NCI-H146 treated with DMSO at 0.1 percent for 48 hours (cell line): Measurements from ENCODE around the gene NFIL3.
"Not testable (repeated sequence)": the region's sequence is repeated elsewhere in the genome, so short reads cannot be mapped to it uniquely, and the experiment has no call there.

Experiments used
- DNase-seq: peaks from one replicate; lab custom pipeline; 2025; ENCODE audit not compliant: unreplicated experiment; lab: John Stamatoyannopoulos, UW

The NFIL3 gene

DNA sequence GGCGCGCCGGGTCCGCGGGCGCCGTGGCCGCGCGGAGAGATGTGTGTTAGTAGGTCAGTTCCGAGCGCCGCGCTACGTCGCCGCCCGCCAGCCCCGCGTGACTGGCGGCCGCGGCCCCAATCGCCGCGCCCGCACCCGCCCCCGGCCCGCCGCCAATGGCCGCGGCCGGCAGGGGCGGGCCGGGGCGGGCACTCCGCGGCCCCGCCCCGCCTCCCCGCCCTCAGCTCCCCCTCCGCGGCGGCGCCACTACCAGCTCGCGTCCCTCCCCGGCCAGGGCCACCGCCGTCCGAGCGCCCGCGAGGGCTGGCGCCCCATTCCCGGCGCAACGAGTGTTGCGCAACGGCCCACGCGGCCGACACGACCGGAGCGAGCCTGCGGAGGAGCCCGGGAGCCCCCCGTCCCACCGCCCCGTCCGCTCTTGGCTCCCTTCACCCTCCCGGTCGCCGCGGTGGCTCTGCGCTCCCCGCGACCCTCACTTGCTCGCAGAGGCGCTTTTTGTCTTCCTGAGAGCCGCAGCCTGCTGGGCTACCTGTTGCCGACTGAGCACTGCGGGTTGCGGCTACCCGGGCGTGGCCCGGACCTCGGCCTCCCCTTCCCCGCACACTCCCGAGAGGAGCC is at the start of gene NFIL3:
Gene NFIL3 (minus strand): TSS at position 48 of the 618 bp plus-strand sequence. CDS start 13,098 bp downstream, outside the sequence.
- peak; percentile 24 for DNase-seq

GRCh38 chr9:91471524-91471923 is 47.9 kb upstream of the NFIL3 start:
- not testable (repeated sequence) for DNase-seq

DNA sequence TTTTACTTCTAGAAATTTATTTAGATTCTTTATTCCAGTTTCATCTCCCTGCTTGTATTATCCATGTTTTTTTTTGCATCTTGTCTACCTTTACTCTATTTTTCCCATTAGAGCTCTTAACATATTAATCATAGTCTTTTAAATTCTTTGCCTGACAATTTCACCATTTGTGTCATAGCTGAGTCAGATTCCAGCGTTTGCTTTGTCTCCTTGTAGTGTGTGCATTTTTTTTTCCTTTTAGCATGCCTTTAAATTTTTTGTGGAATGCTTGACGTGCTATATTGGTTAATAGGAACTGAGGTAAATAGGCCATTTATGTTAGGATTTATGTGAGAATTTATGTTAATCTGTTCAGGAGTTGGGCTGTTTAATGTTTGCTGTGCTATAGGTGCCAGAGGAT is 41.8 kb upstream of the NFIL3 start:
- no peak for DNase-seq

- no peak for DNase-seq
Observed at GRCh38 chr9:91458906-91459305, 35.3 kb upstream of the NFIL3 start.

- no peak for DNase-seq
Observed at GRCh38 chr9:91452844-91453243, 29.2 kb upstream of the NFIL3 start.

GRCh38 chr9:91451431-91452270 is 28.0 kb upstream of the NFIL3 start:
- no peak for DNase-seq

GRCh38 chr9:91445135-91445534 is 21.5 kb upstream of the NFIL3 start:
- DNase-seq = no peak

DNA sequence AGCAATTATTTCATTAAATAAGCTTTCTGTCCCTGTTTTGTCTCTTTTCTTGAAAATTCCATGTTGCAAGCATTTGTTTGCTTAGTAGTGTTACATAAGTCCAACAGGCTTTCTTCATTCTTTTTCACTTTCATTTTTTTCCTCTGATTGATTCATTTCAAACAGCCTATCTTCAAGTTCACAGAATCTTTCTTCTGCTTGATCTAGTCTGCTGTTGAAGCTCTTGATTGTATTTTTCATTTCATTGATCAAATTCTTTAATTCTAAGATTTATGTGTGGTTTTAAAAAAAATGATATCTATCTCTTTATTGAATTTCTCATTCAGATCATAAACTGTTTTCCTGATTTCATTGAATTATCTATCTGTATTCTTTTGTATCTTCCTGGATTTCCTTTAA is 20.4 kb upstream of the NFIL3 start:
- DNase-seq = no peak

GRCh38 chr9:91443321-91443993 is 19.8 kb upstream of the NFIL3 start:
- DNase-seq = no peak

- DNase-seq = no peak
Observed at GRCh38 chr9:91436841-91437240, 13.2 kb upstream of the NFIL3 start.

DNA sequence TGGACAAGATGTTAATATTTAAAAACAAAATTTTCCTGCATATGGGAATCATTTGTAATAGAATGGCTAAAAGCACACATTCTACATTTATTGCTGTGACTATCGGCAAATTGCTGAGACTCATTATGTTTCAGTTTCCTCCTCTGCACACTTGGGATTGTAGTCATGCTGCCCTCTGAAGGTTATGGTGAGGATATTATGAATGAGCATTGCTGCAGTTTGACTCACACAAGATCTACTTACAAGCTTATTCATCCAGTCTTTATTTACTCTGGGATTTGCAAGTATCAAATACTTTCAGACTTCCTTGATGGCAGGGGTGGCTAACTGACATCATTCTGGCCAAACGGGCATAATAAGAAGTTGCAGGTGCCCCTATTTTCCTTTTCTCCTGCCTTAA is 9.5 kb upstream of the NFIL3 start:
- no peak for DNase-seq

GRCh38 chr9:91431485-91431884 is 7.9 kb upstream of the NFIL3 start:
- no peak for DNase-seq

GRCh38 chr9:91429501-91429900 is 5.9 kb upstream of the NFIL3 start:
- no peak for DNase-seq

- no peak for DNase-seq
Observed at GRCh38 chr9:91428927-91429351, 5.3 kb upstream of the NFIL3 start.

DNA sequence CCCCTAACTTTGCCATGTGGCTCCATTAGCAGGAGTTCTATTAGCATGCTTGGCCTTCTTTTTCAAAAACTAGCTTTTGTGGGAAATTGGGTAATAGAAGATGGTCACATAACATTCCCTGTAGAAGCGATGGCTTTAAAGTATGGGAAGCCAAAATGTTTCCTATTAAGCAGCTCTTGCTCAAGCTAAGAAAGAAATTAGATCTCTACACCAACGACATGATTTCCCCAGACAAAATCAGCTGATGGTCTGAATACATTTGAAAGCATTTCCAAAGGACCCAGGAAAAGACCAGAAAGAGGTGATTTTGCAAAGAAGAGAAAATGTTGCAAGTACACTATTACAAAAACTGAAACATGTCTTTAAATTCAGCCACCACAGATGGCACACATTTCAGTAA is 4.8 kb upstream of the NFIL3 start:
- no peak for DNase-seq

GRCh38 chr9:91427873-91428272 is 4.2 kb upstream of the NFIL3 start:
- DNase-seq = no peak

DNA sequence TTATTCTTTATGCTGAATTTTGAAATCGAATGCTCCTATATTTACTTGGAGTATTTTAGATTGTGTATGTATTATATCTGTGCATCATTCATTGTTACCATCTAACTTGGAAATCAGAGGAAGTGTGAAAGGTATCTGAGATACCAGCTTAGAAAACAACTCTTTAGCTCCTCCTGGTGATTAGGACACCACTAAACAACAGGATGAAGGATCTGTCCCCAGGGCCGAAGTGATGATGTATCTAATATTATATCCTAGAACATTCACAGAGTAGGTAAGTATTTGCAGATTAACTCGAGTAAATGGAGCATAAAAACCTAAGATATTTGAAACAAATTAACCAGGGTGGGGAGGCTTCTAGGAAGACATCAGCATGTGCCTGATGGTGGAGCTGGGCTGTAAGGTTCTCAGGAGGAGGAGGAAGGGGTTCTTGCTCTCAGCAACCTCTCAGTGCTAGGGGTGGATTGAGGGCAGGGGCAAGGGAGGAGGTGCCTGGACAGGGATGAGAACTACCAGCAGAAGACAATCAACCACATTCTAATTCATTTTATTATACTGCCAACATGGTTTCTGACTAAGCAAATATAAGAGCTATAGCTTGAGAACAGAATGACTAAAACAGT is 2.6 kb upstream of the NFIL3 start:
- DNase-seq = peak; percentile 32

GRCh38 chr9:91425271-91425670 is 1.6 kb upstream of the NFIL3 start:
- no peak for DNase-seq

- DNase-seq = peak; percentile 3
Observed at GRCh38 chr9:91424403-91425176, 958 bp upstream of the NFIL3 start.

GRCh38 chr9:91422758-91423711 is 597 bp downstream of the NFIL3 start:
- DNase-seq = peak; percentile 6
